Lower leg skin (tissue), 4 donors: Measurements from ENCODE around the gene DHCR7. TPM values are rescaled to one million over a fixed set of nuclear protein-coding genes. Genes with fewer than 3 reads are reported as not detected.

Experiments used
- DNase-seq, 2 donors: peaks; one replicate each; pipeline ENCODE4 v3.0.0-alpha.2; 2019; ENCODE audit warnings: low spot score in 2 of 2
- H3K4me3 ChIP-seq: fragments of 200-600 bp; sonication (generic); 2 replicates; pipeline ENCODE4 v1.5.1; 2017; ENCODE audit warnings: mild to moderate bottlenecking, low read depth; ENCODE audit not compliant: poor library complexity, severe bottlenecking
- POLR2A ChIP-seq, 2 donors: fragments of 450-650 bp; IDR thresholded peaks; one replicate each; pipeline ENCODE4 v1.6.1; 2016 to 2017; ENCODE audit warnings: antibody characterized with exemption in 2 of 2, mild to moderate bottlenecking in 1 of 2, moderate library complexity in 1 of 2
- WGBS, 2 donors: methylation state at CpG; one replicate each; pipeline ENCODE4 v1.1.5; 2018; 5-methylcytosine and 5-hydroxymethylcytosine counted together
- intact Hi-C: fragments of 100-400 bp; cut with DNase I; formaldehyde crosslinking; loops from one replicate; pipeline ENCODE4 v1.15.0; 2023; ENCODE audit warnings: low total_unique reads
- total RNA-seq, 4 donors: library from RNA; depleted of rRNA; stranded (reverse); fragments of >200 nt; gene quantifications; one replicate each; pipeline ENCODE4 v1.1.0, GENCODE V29; 2016
- TF ChIP-seq, protein P1 (sequence below), 3 donors: fragments of 450-650 bp; IDR thresholded peaks; one replicate each; pipeline ENCODE4 v1.5.1; 2016; ENCODE audit warnings: antibody characterized with exemption in 3 of 3, mild to moderate bottlenecking in 3 of 3, moderate library complexity in 2 of 3

The DHCR7 gene
- total RNA-seq, 4 donors from 2014 or later, result 45.2 to 142 (median 89.0) TPM

DNA sequence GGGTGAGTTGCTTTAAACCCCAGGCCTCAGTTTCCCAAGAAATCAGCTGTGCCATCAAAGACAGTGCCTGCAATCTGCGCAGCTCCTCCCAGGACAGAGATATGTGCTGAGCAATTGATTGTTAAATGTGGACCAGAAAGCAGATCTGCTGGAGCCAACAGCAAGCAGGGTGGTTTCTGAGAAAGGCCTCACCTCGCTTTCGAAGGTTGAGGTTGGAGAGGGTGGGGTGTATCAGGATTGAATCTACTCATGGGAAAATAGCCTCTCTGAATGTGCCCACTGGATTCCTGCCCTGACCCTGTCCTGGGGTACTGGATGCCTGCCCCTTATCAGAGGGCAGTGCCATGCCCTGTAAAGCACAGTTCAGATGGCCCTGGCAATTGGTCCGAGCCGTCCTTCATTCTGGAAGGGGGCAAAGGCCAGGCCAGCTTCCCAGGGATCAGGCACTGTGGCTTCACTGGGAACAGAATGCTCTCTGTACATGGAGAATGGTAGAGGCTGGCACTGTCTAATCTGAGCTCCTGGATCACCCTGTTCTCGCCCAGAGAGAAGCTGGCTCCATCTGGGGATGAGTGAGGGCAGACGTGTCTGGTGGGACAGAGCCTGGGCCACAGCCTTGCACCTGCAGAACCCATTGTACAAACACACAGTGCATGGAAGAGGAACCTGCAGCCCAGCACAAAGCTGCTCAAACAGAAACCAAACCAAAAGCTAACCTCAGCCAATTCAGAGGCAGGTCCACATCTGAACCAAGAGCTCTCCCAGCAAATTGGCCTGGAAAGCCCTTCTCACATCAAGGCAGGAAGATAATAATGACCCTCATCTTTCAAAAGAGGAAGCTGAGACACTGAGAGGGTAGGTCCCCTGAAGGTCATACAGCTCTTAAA, 15.2 kb downstream of the DHCR7 start:
- no peak for DNase-seq
- 67 to 72% methylated on average over 7 of the region's 7 CpGs for WGBS, 2 donors
- TF ChIP-seq, protein P1, sequence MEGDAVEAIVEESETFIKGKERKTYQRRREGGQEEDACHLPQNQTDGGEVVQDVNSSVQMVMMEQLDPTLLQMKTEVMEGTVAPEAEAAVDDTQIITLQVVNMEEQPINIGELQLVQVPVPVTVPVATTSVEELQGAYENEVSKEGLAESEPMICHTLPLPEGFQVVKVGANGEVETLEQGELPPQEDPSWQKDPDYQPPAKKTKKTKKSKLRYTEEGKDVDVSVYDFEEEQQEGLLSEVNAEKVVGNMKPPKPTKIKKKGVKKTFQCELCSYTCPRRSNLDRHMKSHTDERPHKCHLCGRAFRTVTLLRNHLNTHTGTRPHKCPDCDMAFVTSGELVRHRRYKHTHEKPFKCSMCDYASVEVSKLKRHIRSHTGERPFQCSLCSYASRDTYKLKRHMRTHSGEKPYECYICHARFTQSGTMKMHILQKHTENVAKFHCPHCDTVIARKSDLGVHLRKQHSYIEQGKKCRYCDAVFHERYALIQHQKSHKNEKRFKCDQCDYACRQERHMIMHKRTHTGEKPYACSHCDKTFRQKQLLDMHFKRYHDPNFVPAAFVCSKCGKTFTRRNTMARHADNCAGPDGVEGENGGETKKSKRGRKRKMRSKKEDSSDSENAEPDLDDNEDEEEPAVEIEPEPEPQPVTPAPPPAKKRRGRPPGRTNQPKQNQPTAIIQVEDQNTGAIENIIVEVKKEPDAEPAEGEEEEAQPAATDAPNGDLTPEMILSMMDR (IDR thresholded peaks at IDR 0.05), result no peak
- no peak for TF ChIP-seq POLR2A (IDR thresholded peaks at IDR 0.05)
- no peak overlapping the region for H3K4me3 ChIP-seq
- intact Hi-C loops, result no loop called here

DNA sequence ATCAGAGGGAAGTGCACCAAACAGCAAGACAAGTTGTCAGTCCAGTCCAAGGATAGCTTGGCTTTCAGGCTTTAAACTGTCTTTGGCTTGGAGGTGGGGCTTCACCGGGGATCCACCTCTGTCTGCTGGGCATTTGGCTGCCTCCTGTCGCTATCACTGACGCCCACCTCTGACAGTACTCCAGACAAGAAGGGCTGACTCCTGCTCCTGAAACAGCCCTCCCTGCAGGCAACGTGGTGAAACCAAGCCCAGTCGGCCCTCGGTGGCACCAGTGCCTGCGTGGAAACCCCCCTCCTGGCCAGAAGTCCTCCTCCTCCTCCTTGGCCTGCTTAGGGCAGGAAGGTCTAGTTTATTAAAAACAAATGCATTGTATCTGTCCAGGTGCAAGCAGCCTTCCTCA, 16.9 kb downstream of the DHCR7 start:
- intact Hi-C loops, result no loop called here
- TF ChIP-seq, protein P1 (IDR thresholded peaks at IDR 0.05), result no peak
- TF ChIP-seq POLR2A (IDR thresholded peaks at IDR 0.05), result no peak
- 32 to 46% methylated on average over 7 of the region's 7 CpGs for WGBS, 2 donors
- H3K4me3 ChIP-seq, result no peak overlapping the region
- DNase-seq, result no peak

DNA sequence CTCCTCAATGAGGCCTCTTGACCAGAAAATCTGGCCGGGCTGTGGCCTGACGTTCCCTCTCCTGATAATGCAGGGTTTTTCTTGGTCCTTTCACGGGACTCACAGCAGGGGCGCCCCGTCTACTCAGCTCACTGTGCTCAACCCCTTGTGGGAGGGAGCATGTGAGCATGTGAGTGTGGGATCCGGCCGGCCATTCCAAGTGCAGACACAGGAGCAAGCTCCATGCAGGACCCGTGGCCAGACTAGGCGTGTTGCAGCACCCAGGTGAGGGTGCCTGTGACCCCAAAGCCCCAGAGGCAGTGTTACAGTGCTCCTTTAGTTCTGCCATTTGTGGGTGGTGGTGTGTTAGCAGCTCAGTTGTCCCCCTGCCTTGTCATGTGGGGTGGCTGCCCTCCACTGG, 18.0 kb downstream of the DHCR7 start:
- no peak for DNase-seq
- H3K4me3 ChIP-seq, result no peak overlapping the region
- 94 to 96% methylated on average over 9 of the region's 9 CpGs for WGBS, 2 donors
- no peak for TF ChIP-seq POLR2A (IDR thresholded peaks at IDR 0.05)
- TF ChIP-seq, protein P1 (IDR thresholded peaks at IDR 0.05), result no peak
- intact Hi-C loops, result no loop called here

DNA sequence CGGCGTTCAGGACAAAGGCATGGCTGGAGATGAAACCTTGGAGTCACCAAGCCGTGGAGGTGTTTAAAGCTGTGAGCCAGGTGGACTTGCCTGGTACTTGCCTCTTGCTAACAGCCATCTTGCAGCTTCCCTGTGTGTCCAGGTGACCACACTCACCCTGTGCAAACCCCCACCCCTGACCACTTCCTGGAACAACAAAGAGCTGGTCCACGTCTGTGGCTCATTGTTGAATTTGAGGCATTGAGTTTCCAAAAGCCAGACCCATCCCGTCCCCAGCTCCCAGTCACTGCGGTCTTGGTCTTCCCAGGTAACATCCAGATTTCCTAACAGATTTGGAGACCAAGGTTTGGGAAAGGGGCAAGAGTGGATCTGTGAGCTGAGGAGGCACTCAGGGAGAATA, 18.5 kb downstream of the DHCR7 start:
- intact Hi-C loops, result no loop called here
- no peak for DNase-seq
- WGBS, 2 donors, result 89 to 90% methylated on average over 6 of the region's 6 CpGs
- TF ChIP-seq, protein P1 (IDR thresholded peaks at IDR 0.05), result no peak
- no peak for TF ChIP-seq POLR2A (IDR thresholded peaks at IDR 0.05)
- no peak overlapping the region for H3K4me3 ChIP-seq

DNA sequence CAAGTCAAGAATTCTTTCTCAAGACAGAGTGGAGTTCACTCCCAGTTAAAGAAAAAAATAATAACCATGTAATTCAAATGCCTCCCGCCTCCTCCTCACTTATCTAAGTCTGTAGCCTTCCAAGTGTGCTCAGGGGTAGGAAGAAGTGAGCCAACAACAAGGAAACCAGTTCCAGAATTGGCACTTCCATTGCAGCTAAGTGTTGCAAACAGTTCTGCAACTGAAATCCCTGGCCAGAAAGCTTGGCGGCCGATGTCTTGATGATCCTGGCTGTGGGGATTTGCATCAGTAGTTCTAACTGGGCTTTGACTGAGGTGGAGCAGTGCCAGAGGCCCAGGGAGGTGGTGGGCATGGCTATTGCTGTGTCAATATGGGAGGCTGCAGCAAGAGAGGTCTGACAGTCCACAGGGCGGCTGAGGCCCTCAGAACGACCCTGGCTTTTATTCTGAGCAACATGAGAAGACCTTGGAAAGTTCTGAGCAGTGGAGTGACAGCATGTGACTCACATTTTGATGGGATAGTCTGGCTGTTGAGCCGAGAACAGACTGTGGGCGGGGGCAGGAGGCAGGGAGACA, 19.2 kb downstream of the DHCR7 start:
- 33 to 53% methylated on average over 7 of the region's 7 CpGs for WGBS, 2 donors
- no peak for TF ChIP-seq POLR2A (IDR thresholded peaks at IDR 0.05)
- TF ChIP-seq, protein P1 (IDR thresholded peaks at IDR 0.05), result no peak
- intact Hi-C loops, result no loop called here
- H3K4me3 ChIP-seq, result no peak overlapping the region
- peak in 1 of 2 donors; percentile 42 for DNase-seq
